ENCODE measurements around the gene NUP133.

DNA sequence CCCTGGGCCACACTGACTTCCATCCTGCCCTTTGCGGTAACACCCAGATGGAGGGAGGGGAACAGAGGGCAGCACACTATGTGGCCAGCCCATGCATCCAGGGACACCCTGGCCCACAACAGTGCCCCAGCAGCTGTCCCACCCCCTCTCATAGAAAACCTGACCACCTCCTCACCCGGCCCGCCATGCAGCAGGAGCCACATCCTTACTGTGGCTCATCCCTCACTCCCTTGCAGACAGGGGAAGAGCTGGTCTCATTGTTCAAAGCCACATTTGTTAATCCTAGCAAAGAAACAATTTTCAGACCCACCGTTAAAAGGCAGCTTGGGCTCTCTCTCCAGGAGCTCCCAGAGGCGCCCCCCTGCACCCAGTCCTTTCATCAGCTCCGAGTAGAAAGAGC, 23.2 kb upstream of the NUP133 start:
- TF ChIP-seq, protein P1, sequence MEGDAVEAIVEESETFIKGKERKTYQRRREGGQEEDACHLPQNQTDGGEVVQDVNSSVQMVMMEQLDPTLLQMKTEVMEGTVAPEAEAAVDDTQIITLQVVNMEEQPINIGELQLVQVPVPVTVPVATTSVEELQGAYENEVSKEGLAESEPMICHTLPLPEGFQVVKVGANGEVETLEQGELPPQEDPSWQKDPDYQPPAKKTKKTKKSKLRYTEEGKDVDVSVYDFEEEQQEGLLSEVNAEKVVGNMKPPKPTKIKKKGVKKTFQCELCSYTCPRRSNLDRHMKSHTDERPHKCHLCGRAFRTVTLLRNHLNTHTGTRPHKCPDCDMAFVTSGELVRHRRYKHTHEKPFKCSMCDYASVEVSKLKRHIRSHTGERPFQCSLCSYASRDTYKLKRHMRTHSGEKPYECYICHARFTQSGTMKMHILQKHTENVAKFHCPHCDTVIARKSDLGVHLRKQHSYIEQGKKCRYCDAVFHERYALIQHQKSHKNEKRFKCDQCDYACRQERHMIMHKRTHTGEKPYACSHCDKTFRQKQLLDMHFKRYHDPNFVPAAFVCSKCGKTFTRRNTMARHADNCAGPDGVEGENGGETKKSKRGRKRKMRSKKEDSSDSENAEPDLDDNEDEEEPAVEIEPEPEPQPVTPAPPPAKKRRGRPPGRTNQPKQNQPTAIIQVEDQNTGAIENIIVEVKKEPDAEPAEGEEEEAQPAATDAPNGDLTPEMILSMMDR (conservative IDR thresholded peaks at IDR 0.05), result no peak
- TF ChIP-seq ZFX (IDR thresholded peaks at IDR 0.05), result no peak
